Neural cell (in vitro differentiated cells): Measurements from ENCODE around the gene LSM5.

Experiments
- MXI1 ChIP-seq: fragments of 450-650 bp; conservative IDR thresholded peaks from 2 replicates; pipeline ENCODE4 v1.6.1; 2014; ENCODE audit warnings: antibody characterized with exemption, mild to moderate bottlenecking; ENCODE audit not compliant: poor library complexity, severe bottlenecking
- POLR2AphosphoS5 ChIP-seq: IDR thresholded peaks from 2 replicates; pipeline ENCODE4 v1.6.1; 2012

- TF ChIP-seq POLR2AphosphoS5 (no peak), MXI1 (no peak)
Measured at GRCh38 chr7:32522746-32523530, 32.8 kb upstream of the LSM5 start.
